ENCODE measurements around the gene PNPLA2.

- TF ChIP-seq POLR2A (IDR thresholded peaks at IDR 0.05) (no peak), CTCF (IDR thresholded peaks at IDR 0.05) (no peak)
Measured at GRCh38 chr11:821512-822371, 3.0 kb downstream of the PNPLA2 start.
